GM21447 (cell line): ENCODE measurements around the gene SBDS.

ENCODE experiments used
- ATAC-seq: cut with Tn5 transposase; IDR thresholded peaks from one replicate; pipeline ENCODE4 v1.9.1; 2021; ENCODE audit not compliant: unreplicated experiment

The SBDS gene

DNA sequence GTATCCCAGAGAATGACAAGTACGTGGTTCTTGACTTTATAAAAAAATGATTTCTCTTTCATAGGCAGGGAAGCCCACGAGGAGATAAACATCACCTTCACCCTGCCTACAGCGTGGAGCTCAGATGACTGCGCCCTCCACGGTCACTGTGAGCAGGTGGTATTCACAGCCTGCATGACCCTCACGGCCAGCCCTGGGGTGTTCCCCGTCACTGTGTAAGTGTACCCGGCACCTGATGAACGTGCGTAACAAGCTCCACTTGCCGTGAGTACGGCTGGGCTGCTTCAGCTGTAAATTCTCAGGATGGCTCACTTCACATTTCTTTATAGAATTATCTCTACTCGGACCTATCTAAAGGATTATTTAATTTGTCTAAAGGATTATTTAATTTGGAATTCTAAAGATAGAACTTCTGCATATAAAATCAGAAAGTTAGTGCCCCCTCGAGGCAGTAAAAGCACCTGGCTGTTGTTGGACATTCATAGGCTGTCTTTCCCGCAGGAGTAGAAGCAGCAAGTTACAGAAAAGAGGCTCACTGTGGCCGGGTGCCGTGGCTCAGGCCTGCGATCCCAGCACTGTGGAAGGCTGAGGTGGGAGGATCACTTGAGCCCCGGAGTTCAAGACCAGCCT is 46.8 kb downstream of the SBDS start:
- no peak for ATAC-seq

DNA sequence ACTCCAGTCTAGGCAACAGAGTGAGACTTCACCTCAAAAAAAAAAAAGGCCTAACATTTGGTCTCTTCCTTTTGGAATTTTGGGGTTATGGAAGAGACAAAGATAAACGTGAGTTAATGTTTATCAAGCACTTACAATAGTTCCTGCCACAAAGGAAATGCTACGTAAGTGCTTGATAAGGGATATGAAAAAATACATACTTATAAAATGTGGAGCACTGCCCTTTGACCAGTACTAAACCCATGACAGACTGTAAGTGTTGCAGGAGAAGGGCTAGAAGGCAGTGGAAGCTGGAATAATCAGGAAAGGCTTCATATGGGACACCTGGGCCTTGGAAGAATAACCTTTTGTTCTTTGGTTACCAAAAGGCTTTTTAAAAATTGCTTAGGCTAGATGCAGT is 48.8 kb downstream of the SBDS start:
- no peak for ATAC-seq

DNA sequence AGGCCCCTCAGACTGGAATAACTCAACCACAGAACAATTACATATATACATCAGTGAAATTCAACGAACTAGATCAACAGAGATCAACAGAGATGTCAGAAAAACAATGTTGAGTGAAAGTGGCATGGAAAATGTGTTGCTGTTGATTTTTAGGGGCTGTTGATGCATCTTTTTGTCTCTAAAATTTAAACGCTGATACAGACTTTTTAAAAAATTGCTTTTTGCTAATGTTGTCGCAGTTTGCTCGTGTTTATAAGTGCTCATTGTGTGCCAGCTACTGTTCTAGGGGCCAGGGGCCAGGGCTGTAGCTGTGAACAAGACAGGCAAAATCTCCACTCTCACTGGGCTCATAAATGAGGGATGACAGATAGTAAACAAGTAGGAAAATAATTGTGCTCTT is 56.1 kb downstream of the SBDS start:
- ATAC-seq, result no peak

DNA sequence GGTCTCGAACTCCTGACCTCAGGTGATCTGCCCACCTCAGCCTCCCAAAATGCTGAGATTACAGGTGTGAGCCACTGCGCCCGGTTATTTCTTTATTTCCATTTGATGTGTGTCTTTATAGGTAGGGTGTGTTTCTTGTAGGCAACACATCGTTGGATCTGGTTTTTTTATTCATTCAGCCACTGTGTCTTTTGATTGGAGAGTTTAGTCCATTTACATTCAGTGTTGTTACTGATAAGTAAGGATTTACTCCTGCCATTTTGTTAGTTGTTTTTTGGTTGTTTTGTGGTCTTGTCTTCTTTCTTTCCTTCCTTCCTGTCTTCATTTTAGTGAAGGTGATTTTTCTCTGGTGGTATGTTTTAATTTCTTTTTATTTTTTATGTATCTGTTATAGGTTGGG is 57.4 kb downstream of the SBDS start:
- ATAC-seq, result no peak
